GM13977 (cell line): ENCODE results near the gene ANKRD44.

ENCODE experiments used
- DNase-seq: peaks from one replicate; pipeline ENCODE4 v3.0.0; 2012; ENCODE audit warnings: low spot score
- CTCF ChIP-seq: IDR thresholded peaks from 2 replicates; pipeline ENCODE4 v1.5.1; 2012; ENCODE audit warnings: mild to moderate bottlenecking, control low read depth; ENCODE audit not compliant: insufficient read depth; ENCODE audit errors: extremely low read depth, missing control alignments
- in situ Hi-C: fragments of 300-500 bp; cut with MboI; formaldehyde crosslinking; loops from one replicate; pipeline ENCODE4 v1.12.0; 2022; ENCODE audit warnings: low sequenced_read_pairs, low pct_unique_long_range_greater_than_20kb, mixed read lengths, inconsistent platforms; ENCODE audit not compliant: unreplicated experiment

The ANKRD44 gene

GRCh38 chr2:197204519-197205250 lies 105.9 kb downstream of the ANKRD44 start:
- in situ Hi-C loops: no loop called here
- DNase-seq: no peak
- TF ChIP-seq CTCF: no peak

GRCh38 chr2:197201874-197202273 lies 108.7 kb downstream of the ANKRD44 start:
- in situ Hi-C loops: no loop called here
- no peak for TF ChIP-seq CTCF
- DNase-seq: no peak

- in situ Hi-C loops: no loop called here
- no peak for TF ChIP-seq CTCF
Measured at GRCh38 chr2:197200762-197201058, 109.9 kb downstream of the ANKRD44 start.

GRCh38 chr2:197200051-197200761 lies 110.4 kb downstream of the ANKRD44 start:
- DNase-seq: no peak
- TF ChIP-seq CTCF: no peak
- in situ Hi-C loops: no loop called here

More at GRCh38 chr2:197200762-197201058, 109.9 kb downstream of the ANKRD44 start:
- no peak for DNase-seq

- DNase-seq: peak; percentile 70
- no peak for TF ChIP-seq CTCF
- in situ Hi-C loops: loop anchor here (5.0 kb wide), 1 partner anchor 123 kb away; no protein-coding TSS in a partner anchor
Measured at GRCh38 chr2:197198890-197199289, 111.7 kb downstream of the ANKRD44 start.

- TF ChIP-seq CTCF: no peak
Measured at GRCh38 chr2:197197895-197198311, 112.7 kb downstream of the ANKRD44 start.

More at GRCh38 chr2:197197895-197198311, 112.7 kb downstream of the ANKRD44 start:
- no peak for DNase-seq
- in situ Hi-C loops: loop anchor here (5.0 kb wide), 1 partner anchor 124 kb away; no protein-coding TSS in a partner anchor
